ENCODE measurements around the gene GPI.

The GPI gene

GRCh38 chr19:34370983-34371382, 6.0 kb downstream of the GPI start:
- DNase-seq (ENCODE audit: low spot score) = no peak
- in situ Hi-C loops (cut with MboI; ENCODE audit: low pct_unique_long_range_greater_than_20kb, low sequenced_read_pairs, unreplicated experiment) = no loop called here
- no peak for TF ChIP-seq CTCF (IDR thresholded peaks at IDR 0.05; ENCODE audit: extremely low read depth, insufficient read depth, missing control alignments)

DNA sequence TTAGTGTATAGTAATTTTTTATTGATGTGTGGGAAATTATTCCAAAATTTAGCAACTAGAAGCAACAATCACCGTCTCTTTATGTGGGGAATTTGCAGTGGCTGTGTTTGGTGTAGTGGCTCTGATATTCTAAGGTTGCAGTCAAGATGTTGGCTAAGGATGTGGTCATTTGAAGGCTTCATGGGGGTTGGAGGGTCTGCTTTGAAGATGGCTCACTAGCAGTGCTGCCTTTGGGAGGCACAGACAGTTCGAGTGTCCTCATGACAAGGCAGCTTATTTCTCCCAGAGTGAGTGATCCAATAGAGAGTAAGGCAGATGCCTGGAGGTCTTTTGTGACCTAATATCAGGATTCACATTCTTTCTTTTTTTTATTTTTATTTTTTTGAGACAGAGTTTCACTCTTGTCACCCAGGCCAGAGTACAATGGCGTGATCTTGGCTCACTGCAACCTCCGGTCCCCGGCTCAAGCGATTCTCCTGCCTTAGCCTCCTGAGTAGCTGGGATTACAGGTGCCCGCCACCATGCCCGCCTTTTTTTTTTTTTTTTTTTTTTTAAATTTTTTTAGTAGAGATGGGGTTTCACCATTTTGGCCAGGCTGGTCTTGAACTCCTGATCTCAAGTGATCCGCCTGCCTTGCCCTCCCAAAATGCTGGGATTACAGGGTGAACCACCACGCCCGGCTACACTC, 8.7 kb downstream of the GPI start:
- in situ Hi-C loops (cut with MboI; ENCODE audit: low pct_unique_long_range_greater_than_20kb, low sequenced_read_pairs, unreplicated experiment) = no loop called here
- TF ChIP-seq CTCF (IDR thresholded peaks at IDR 0.05; ENCODE audit: extremely low read depth, insufficient read depth, missing control alignments) = no peak
- DNase-seq (ENCODE audit: low spot score) = no peak

GRCh38 chr19:34375598-34375997, 10.6 kb downstream of the GPI start:
- DNase-seq (ENCODE audit: low spot score) = no peak
- no peak for TF ChIP-seq CTCF (IDR thresholded peaks at IDR 0.05; ENCODE audit: extremely low read depth, insufficient read depth, missing control alignments)
- in situ Hi-C loops (cut with MboI; ENCODE audit: low pct_unique_long_range_greater_than_20kb, low sequenced_read_pairs, unreplicated experiment) = no loop called here

DNA sequence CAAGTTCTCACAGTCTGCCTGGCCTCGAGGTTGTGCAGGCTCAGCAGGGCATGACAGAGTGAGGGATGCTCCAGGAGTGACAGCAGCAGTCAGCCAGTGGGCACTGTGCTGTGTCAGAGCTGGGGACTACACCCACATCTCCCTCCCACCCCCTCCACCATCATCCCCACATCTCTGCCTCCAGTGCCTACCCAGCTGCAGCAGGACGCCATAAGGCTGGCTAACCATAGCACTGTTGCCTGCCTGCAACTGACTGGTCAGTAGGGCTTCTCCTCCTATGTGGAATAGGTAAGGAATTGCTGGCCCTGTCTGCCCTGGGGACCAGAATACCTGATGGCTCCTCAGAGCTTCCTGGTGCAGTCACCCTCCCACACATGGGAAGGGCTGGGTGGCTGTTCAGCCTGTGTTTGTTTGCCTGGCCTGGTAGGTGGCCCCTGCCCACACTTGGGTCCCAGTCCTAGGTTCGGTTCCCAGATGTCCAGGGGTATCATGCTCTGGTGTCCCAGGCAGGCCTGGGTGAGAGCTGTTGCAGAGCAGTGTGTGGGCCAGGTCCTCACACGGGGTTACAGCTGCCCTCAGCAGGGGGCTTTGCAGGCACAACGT, 15.7 kb downstream of the GPI start:
- DNase-seq (ENCODE audit: low spot score) = no peak
- in situ Hi-C loops (cut with MboI; ENCODE audit: low pct_unique_long_range_greater_than_20kb, low sequenced_read_pairs, unreplicated experiment) = no loop called here
- no peak for TF ChIP-seq CTCF (IDR thresholded peaks at IDR 0.05; ENCODE audit: extremely low read depth, insufficient read depth, missing control alignments)

DNA sequence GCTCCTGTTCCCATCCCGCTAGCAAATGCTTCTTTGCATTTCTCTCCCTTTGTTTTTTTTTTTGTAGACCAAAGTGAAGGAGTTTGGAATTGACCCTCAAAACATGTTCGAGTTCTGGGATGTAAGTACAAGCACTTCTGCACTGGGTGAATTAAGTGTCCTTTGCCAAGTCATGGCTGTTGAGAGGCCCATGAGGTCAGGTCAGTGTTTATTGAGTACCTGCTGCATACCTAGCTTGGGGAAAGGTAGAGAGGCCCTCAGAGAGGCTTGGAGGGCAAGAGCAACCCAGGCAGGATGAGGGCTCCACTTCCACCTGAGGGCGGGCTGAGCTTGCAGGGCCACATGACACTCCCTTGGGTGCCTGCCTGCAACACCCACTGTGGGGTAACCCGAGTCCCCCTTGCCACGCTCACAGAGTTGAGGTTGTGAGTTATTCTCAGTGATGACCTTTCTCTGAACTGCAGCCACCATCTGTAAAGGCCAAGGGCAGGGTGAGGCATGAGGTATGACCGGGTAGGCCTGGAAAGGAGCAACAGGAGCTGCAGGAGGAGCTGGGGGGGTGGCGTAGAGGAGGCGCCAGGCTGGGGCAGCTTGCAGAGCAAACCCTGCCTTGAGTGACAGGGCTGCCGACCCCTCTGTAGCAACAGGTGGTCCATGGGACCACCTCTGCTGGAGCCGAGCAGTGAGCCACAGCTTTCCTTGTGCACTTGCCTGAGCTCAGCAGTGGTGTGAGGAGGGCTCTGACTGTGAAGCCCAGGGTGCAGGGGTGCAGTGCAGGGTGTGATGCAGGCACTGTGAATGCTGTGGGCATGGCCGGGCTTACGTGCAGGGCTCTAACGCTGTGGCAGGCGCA, 16.6 kb downstream of the GPI start:
- no peak for TF ChIP-seq CTCF (IDR thresholded peaks at IDR 0.05; ENCODE audit: extremely low read depth, insufficient read depth, missing control alignments)
- no peak for DNase-seq (ENCODE audit: low spot score)
- in situ Hi-C loops (cut with MboI; ENCODE audit: low pct_unique_long_range_greater_than_20kb, low sequenced_read_pairs, unreplicated experiment) = no loop called here

DNA sequence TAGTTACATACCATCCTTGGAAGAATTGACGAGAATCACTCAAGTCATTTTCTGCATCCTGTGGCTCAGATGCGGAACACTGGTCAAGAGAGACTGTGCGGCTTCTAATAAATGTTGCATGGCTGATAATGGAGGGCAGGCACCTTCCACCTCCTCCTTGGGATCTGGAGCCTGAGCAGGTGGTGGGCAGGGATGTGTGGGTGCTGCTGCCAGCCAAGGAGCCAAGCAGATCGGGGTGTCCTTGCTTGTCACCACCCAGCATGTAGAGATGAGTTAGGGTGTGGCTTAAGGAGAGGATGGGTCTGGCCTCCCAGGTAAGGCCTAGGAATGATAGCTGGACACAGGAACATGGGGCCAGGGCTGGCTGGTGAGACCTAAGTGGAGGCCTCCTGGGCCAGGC, 17.5 kb downstream of the GPI start:
- no peak for DNase-seq (ENCODE audit: low spot score)
- TF ChIP-seq CTCF (IDR thresholded peaks at IDR 0.05; ENCODE audit: extremely low read depth, insufficient read depth, missing control alignments) = no peak
- in situ Hi-C loops (cut with MboI; ENCODE audit: low pct_unique_long_range_greater_than_20kb, low sequenced_read_pairs, unreplicated experiment) = no loop called here

Measured in GM13977 (cell line).